Epithelial cell of proximal tubule (primary cell): ENCODE results near the gene PSMD4. TPM values are rescaled to one million over a fixed set of nuclear protein-coding genes. Genes with fewer than 3 reads are reported as not detected.

Experiments
- DNase-seq: peaks from one replicate; pipeline ENCODE4 v3.0.0-alpha.2; 2011; ENCODE audit warnings: low read depth
- H3K4me3 ChIP-seq: 2 replicates; pipeline ENCODE4 v1.5.1; 2011; ENCODE audit warnings: low read depth, mild to moderate bottlenecking, low read length
- CTCF ChIP-seq: conservative IDR thresholded peaks from 2 replicates; pipeline ENCODE4 v1.5.1; 2012; ENCODE audit warnings: low read depth, mild to moderate bottlenecking, low read length
- total RNA-seq: library from RNA; depleted of rRNA; stranded (reverse); fragments of >200 nt; gene quantifications from 2 replicates; pipeline ENCODE4 v1.2.3, GENCODE V29; 2015

PSMD4 gene
- total RNA-seq, 1 donor from 2014 or later = 225 TPM

GRCh38 chr1:151222130-151222529 is 32.4 kb upstream of the PSMD4 start:
- no peak for TF ChIP-seq CTCF
- no peak overlapping the region for H3K4me3 ChIP-seq
- peak; percentile 23 for DNase-seq

GRCh38 chr1:151235235-151235634 is 19.3 kb upstream of the PSMD4 start:
- no peak for DNase-seq
- no peak for TF ChIP-seq CTCF
- H3K4me3 ChIP-seq = no peak overlapping the region

- no peak overlapping the region for H3K4me3 ChIP-seq
- no peak for DNase-seq
- TF ChIP-seq CTCF = no peak
These were observed 16.7 kb upstream of the PSMD4 start for GRCh38 chr1:151237678-151238466.

- TF ChIP-seq CTCF = no peak
- no peak overlapping the region for H3K4me3 ChIP-seq
- DNase-seq = no peak
These were observed 16.1 kb upstream of the PSMD4 start for GRCh38 chr1:151238467-151238739.

GRCh38 chr1:151242442-151242841 is 12.1 kb upstream of the PSMD4 start:
- no peak for TF ChIP-seq CTCF
- H3K4me3 ChIP-seq = no peak overlapping the region
- no peak for DNase-seq

GRCh38 chr1:151243683-151244216 is 10.8 kb upstream of the PSMD4 start:
- no peak for TF ChIP-seq CTCF
- H3K4me3 ChIP-seq = no peak overlapping the region
- DNase-seq = no peak

GRCh38 chr1:151246786-151247185 is 7.7 kb upstream of the PSMD4 start:
- TF ChIP-seq CTCF = no peak
- DNase-seq = no peak
- H3K4me3 ChIP-seq = no peak overlapping the region
